Smooth muscle cell of the brain vasculature (primary cell): ENCODE measurements around the gene STIP1.
"Not testable (repeated sequence)": the region's sequence is repeated elsewhere in the genome, so short reads cannot be mapped to it uniquely, and the experiment has no call there.

Experiments used
- DNase-seq: peaks from one replicate; pipeline ENCODE4 v3.0.0-alpha.2; 2012; ENCODE audit warnings: low read depth, low spot score

Gene STIP1

DNA sequence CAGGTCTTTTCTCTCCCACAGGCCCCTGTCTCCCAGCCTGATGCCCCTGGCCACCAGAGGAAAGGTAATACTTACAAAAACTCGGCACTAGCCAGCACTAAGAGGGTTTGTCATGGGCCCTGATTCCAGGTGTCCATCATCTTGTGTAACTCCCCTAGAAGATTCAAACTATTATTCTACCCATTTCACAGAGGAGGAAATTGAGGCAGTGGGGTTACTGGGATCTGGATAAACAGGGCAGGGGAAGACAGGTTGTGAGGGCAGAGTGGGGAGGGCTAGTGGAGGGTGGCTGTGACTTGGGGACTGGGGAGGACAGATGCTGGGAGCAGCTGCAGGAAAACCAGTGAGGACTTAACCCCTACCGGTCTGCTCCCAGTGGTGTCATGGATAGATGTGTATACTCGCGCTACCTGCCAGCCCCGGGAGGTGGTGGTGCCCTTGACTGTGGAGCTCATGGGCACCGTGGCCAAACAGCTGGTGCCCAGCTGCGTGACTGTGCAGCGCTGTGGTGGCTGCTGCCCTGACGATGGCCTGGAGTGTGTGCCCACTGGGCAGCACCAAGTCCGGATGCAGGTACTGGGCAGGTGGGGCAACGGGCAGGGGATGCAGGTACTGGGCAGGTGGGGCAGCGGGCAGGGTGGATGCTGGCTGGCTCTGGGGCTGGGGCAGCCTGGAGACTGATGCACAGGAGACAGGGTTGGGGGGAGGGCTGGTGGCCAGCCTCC lies 49.6 kb downstream of the STIP1 start:
- DNase-seq = no peak

DNA sequence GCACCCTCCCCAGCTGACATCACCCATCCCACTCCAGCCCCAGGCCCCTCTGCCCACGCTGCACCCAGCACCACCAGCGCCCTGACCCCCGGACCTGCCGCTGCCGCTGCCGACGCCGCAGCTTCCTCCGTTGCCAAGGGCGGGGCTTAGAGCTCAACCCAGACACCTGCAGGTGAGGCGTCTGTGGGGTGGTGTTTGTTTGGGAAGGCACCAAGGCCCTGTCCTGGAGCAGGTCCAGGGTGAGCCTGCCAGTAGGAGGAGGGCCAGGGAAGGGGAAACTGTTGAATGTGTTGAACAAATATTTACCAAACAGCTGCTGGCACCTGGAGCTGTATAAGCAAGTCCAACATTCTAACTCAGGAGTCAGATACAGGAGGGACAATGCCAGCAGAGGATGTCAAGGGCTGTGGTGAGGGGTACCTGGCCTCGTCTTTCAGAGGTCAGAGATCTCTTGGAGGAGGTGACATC lies 51.5 kb downstream of the STIP1 start:
- no peak for DNase-seq

DNA sequence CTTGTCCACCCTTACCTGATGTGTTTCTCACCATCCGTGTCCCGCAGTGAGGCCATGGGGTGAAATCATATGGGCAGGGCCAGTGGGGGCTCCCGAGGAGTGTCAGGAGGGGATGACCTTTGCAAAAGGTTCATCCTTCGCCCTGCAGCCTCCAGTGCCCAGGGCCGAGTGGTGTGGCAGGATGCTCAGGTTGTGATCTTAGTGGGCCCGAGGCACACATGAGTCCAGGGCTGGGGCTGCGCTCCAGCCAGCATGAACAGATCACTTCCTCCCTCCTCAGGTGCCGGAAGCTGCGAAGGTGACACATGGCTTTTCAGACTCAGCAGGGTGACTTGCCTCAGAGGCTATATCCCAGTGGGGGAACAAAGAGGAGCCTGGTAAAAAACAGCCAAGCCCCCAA lies 52.1 kb downstream of the STIP1 start:
- DNase-seq = no peak

DNA sequence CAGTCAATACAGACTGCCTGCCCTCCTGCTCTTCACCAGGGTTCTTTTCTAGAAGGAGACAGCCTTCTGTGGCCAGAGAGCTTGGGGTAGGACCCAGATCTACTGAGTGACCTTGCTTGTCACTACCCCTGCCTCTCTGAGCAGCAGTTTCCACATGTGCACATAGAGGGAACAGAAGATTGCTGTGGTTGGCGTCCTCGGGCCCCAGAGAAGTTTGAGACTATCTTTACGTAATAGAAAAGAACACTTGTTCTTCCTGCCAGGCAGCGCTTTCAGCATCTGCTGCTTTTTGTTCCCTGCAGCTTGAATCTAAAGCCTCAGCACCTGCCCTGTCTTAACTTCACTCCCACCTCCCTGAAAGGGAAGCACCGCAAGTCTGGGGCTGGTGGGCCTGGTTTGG lies 53.0 kb downstream of the STIP1 start:
- no peak for DNase-seq

DNA sequence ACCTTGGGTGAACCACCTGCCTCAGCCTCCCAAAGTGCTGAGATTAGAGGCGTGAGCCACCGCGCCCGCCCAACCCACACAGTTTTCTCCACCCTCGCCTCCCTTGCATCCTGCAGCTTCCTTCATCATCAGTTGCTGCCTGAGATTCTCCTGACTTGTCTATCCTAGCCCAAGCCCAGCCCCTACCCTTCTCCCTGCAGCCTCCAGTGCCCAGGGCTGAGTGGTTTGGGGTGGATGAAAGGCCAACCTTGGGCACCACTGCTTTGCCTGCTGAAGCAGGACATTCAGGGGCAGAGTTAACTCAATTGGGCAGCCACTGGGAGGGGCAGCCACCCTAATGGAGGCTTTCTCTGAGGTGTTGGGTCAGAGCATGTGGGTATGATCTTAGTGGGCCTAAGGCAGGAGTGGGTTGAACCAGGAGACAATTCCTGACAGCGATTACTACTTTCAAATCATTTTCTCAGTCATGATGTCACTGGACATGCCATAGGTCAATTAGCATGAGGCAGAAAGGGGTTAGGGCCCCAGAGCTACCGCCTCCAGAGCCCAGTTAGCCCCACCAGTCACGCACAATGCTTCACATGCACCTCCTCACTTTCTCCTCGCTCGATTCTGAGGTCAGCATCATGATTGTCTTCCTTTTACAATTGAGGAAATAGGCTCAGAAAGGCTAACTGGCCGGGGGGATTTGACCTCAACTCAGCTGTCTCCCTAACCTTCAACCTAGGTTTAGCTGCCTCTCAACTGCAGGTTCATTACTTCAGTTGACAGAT lies 53.9 kb downstream of the STIP1 start:
- DNase-seq = no peak

DNA sequence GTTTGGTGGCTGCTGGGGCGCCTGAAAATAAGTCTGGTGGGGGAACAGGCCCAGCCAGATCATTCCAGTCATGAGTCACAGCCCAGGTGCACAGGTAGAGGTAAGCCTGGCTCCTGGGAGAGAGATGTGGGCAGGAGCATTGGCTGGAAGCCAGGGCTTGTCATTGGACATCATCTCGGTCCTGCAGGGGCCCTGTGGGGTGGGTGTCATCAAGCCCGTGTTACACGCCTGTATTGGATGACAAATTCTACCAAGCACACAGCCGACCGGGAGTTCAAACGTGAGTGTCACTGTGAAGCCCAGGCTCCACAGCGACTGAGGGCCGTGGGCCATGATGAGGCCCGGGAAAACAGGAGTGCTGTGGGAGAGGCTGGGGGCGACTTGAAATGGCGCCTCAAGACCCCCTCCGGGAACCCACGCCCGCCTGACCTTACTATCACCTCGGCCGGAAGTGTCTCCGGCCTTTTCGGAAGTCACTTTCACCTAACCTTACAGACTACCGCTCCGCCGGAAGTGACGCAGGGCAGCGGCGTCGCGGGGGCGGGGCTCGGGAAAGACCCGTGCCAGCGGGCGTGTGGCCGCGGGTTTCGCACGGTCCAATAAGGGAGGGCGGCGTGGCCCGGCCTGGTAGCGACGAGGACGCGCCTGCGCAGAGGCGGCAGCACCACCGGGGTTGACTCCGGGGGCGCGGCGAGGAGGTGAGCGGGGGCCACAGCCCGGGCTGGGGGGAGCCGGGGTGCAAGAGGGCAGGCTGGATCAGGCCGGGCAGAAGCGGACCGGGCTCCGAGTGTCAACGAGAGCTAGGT lies 54.7 kb downstream of the STIP1 start, which contains the start of gene FKBP2:
Gene FKBP2, plus strand, starts transcription at position 661 of the 806 bp plus-strand sequence. CDS start 1,293 bp downstream, outside the sequence.
- peak; percentile 94 for DNase-seq

DNA sequence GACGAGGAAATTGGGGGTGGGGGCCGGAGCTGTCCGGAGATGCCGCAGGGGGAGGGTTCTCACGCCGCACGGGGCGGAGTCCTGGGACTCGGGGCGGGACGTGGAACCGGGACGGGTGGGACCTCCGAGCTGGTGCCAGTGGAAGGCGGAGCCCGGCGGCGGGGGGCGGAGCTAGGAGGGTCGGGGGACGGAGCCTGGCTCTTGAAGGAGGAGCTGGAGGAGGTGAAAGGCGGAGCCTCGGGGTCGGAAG lies 55.2 kb downstream of the STIP1 start:
- peak; percentile 98 for DNase-seq

DNA sequence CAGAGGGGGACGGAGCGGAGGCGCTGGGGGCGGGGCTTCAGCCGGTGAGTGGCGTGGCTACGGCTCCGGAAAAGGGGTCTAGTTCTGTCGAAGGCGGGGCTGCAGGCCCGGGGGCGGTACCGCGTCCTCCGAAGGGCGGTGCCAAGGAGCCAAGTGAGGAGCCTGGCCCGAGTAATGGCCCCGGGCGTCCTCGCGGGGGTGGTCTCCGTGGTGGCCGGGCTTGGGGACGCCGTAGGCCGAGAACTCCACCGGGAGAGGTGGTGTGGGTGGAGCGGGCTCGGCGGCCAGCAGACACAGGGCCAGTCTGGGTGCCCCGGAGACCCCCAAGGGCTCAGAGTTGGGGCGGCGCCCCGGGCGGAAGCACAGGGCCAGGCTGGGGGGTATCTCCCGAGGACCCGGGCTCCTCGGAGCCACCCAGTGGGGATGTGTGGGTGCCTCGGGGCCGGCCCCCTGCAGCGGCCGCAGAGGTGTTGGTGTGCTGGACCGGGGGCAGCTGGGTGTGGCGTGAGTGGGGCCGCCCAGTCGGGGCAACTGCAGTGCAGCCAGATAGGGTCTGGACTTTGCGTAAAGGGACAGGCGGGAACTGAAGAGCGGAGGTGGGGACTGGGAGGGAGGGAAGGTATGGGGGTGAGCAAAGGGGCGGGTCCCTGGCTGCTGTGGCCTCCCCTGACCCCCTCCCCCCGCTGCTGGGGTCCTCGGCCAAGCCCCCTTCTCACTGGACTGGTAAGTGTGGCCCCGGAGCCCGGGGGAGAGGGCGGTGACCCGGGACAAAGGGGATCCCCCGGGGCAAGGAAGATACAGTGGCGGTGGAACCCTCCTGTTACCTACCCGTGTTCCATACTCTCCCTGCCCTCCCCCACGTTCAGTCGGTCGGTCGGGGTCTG lies 55.8 kb downstream of the STIP1 start:
- DNase-seq = no peak

DNA sequence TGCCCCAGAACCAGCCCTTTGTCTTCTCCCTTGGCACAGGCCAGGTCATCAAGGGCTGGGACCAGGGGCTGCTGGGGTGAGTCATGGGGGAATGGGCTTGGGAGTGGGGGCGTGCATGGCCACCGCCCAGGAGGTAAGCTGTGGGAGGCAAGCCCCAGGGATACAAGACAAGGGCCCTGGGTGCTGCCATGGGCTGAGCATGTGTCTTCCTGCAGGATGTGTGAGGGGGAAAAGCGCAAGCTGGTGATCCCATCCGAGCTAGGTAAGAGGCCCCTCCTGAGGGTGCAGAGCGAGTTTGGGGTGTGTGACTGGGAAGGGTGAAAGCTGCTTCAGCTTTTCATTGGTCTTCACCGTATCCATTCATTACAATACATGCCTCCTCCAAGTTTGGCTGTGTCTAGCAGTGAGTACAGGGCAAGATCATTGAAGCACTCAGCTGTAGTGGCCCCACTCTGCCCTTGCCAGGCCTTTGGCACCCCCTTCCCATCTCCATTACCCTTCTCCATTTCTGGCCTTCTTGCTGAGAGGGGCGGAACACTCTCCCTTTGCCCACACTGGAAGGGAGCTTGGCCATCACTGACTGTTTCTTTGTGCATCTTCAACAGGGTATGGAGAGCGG lies 57.4 kb downstream of the STIP1 start:
- no peak for DNase-seq

DNA sequence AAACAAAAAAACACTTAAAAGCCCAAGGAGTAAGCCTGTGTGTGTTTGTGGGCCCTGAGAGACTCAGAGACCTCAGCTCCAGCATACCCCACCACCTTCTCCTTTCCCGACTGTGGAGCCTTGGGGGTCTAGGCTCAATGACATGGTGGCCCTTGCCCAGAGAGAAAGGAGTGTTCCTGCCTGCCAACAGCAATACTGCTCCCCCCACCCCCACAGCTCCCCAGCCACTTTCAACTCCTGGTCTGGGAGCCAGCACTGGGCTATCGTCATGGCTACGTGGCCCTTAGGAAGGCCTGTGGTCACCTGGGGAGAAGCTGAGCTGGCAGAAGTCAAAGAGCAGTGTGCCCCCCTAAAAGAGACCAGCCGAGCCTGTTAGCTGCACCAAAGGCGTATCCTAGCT lies 58.1 kb downstream of the STIP1 start:
- no peak for DNase-seq

DNA sequence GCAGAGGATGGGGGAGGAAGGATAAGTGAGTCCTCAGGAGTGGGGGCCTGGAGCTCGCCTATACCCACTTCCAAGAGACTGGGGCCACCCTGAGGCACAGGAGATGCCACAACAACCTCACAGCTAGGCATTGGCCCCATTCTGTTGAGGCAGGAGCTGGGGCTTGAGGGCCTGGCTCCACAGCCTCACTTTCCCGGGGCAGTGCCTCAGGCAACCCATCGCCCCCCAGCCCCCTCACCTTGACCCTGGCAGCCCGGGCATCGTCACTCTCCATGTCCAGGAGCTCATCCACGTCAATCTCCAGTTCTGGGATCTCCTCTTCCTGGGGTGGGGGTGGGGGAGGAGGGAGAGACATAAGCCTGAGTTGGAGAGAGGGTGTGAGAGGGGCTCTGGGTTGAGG lies 59.0 kb downstream of the STIP1 start:
- no peak for DNase-seq

DNA sequence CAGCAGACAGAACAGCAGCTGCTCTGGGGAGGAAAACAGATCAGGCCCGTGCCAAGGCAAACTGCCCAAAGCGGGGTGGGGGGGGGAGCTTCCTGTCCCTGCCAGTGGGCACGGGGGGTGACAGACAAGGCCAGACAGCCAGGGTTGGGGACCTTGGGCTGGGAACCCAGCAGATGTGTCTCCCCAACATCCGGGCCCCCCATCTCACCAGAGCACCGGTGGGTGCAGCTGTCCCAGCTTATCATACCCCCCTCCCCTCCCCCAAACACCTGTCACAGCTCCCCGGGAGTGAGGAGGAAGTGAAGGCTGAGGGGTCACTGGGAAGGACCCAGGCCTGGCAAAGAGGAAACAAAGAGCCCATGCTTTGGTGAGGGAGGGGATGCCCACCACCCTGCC lies 59.4 kb downstream of the STIP1 start:
- DNase-seq = no peak

DNA sequence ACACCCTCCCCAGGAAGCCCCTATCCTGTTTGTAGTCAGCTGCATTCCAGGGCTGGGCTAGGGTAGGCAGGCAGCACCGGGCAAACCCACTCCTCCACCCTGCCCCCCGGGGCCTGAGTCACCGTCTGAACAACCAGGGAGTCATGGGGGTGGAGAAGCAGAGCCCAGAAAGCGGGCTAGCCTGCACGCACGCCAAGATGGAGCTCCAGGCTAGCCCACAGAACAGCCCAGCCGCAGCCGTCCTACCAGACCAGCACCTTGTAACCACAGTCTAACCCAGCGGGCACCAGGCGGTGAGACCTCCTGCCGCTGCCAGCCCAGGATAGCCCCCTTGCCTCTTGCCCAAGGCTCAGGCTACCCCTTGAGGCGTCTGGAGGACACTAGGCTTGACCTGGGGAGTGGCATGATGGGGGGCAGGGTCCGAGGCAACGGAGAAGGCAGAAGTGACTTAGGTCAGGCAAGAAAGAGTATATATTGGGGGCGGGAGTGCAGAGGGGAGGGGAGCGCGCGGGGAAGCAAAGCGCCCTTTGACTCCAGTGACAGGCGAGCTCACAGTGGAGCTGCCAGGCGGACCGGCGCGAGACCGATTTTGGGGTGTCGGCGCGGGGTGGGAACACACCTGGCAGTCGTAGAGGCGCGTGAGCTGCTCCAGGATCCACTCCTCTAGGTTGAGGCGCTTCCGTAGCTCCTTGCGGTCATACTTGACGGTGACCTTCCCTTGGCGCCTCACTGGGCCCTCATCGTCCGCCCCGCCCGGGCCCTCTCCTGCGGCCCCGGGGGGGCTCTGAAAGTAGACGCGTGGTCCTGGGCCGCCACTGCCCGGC lies 60.0 kb downstream of the STIP1 start:
- DNase-seq = no peak

DNA sequence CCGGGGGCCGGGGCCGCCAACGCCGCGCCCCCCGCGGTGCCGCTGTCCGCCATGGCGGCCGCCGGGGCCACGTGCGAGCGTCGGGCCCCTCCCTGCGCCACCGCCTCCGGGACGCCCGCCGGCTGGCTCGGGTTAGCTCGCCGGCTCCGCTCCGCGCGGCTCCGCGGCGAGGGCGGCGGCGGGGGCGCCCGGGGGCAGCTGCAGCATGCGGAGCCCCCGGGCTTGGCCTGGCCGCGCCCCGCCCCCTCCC lies 60.6 kb downstream of the STIP1 start:
- not testable (repeated sequence) for DNase-seq

DNA sequence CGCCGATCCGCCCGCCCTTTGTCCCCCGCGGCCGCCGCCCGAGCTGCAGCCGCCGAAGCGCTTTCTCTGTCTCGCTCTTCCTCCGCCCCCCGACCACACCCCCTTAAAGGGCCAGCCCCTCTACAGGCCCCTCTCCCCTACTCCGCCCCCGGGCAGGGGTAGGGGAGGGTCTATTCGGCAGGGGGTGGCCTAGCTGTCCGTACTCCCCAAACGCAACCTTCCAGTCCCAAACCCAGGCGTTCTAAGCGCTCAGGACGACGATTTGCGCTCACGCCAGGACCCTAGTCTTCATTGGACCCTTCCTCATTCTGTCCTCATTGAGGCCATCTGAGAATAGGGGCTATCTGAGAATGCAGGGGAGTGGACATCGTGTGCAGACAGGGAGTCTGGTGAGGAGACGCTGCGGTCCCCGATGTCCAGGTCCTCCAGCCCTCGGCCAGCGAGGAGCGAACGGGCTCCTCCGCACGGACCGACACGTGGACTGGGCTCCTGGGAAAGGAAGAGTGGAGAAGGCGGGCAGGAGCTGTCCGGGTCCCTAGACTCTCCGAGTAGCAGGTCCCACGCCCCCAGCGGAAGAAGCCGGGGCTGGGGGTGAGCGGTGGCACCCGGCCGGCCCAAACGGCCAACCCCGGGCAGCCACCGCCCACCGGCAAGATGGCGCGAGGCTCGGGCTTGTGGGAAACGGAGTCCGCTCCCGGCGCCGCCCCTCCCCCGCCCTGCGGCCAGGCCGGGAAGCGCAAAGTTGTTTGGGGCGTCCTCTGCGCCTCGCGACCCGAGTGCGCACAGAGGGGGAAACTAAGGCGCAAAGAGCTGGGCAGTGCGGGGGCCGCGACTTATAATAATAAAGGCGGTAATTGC lies 61.1 kb downstream of the STIP1 start, which contains the start of gene PPP1R14B:
Gene PPP1R14B, minus strand, starts transcription at position 73 of the 858 bp plus-strand sequence. CDS start 270 bp downstream, outside the sequence.
- peak; percentile 61 for DNase-seq

DNA sequence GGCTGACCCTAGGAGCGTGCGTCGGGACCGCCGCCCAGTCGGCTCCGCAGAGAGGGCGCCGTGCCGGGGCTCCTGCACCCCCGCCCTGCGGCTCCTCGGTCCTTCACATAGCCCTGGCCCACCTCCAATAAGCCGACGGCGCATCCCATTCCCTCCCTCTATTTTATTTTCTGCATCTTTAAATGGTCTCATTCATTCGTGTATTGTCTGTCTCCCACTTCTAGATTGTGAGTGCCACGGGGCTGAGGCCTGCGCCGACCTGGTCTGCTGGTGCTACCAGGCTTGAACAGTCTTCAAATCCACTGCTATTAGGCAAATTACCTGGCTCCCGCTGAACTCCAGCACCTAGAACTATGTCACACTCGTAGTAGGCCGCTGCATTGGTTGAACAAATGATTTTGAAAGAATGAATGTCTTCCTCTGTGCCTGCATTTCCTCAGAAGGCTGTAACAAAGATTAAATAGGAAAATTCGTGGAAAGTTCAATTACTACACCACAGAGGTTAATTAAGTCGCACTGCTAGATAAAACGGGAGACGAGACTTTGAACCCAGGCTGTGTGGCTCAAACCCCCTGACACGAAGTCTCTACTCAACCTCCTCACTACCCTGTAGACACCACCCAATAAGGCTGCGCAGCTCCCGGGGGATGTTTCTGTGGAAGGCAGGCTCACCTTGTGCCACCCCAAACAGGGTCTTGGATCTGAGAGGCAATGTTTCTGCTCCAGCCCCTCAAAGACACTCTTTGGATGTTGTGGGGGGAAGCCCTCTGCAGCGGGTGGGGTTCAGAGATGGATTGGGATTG lies 62.0 kb downstream of the STIP1 start:
- DNase-seq = no peak

DNA sequence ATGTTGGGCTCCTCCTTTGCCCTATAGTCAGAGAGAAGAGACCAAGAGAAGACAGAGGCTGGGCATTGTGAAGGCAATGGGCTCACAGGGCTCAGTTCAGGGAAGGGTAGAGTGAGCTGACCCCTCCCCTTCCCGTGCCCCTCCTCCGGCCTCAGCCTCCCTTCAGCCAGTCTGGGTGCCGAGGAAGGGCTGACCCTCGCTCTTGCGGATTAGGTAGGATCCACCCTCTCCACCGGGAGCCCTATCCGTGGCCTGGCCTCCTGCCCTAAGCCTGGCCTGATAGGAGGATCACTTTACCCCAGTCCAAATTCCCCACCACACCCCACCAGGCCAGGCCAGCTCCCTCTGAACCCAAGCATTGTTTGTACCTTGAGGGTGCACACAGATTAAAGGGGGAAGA lies 62.6 kb downstream of the STIP1 start:
- no peak for DNase-seq

DNA sequence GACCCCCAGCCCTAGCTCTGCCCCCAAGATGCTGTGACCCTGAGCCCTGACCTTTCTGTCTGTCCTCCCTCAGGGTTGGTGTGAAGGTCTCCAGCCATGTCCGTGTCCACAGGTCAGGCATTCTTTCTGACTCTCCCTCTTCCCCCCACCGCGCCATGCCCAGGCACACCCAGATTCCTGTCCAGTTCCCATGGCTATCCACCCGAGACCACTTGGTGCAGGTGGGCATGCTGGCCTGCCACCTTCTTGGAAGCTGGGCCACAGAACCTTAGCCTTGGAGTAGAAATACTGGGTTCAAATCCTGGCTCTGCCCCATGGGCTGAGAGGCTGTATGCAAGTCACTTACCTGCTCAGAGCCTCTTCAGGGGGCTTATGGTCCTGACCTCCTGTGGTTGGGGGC lies 63.1 kb downstream of the STIP1 start:
- no peak for DNase-seq
